Neural crest cell (in vitro differentiated cells): ENCODE data around the gene FOXG1. TPM values are rescaled to one million over a fixed set of nuclear protein-coding genes. Genes with fewer than 3 reads are reported as not detected.
A peak's percentile ranks its signal among the peaks of the same experiment; 100 is the strongest.

Experiments
- DNase-seq: peaks from one replicate; pipeline ENCODE4 v3.0.0; 2021; ENCODE audit warnings: low read depth, mixed read lengths, low spot score
- H3K27ac Mint-ChIP-seq: one replicate; pipeline ENCODE4 v1.8.0; 2021; ENCODE audit warnings: mild to moderate bottlenecking, mixed read lengths; ENCODE audit not compliant: unreplicated experiment
- H3K27me3 Mint-ChIP-seq: 2 replicates; pipeline ENCODE4 v1.8.0; 2021; ENCODE audit warnings: low read depth, mild to moderate bottlenecking, mixed read lengths
- H3K36me3 Mint-ChIP-seq: 2 replicates; pipeline ENCODE4 v1.8.0; 2021; ENCODE audit warnings: low read depth, mild to moderate bottlenecking, mixed read lengths
- H3K4me1 Mint-ChIP-seq: 2 replicates; pipeline ENCODE4 v1.8.0; 2021; ENCODE audit warnings: mixed read lengths
- H3K4me3 Mint-ChIP-seq: one replicate; pipeline ENCODE4 v1.8.0; 2021; ENCODE audit warnings: mild to moderate bottlenecking, mixed read lengths
- H3K9me3 Mint-ChIP-seq: 2 replicates; pipeline ENCODE4 v1.8.0; 2021; ENCODE audit warnings: mixed read lengths
- total RNA-seq: library from RNA; stranded (reverse); gene quantifications from 2 replicates; pipeline ENCODE4 v1.2.1, GENCODE V29; 2021
- TF ChIP-seq, protein P1 (sequence below): fragments of 200-600 bp; sonication (generic); conservative IDR thresholded peaks from 2 replicates; pipeline ENCODE4 v1.5.0; 2021; ENCODE audit warnings: antibody characterized with exemption, mild to moderate bottlenecking

The FOXG1 gene
- total RNA-seq, 1 donor from 2014 or later, result not detected

GRCh38 chr14:28780843-28781820, 14.5 kb downstream of the FOXG1 start:
- peaks cover 3% of the 10 kb centered on the region for H3K9me3 Mint-ChIP-seq
- peaks cover 100% of the 10 kb centered on the region for H3K27me3 Mint-ChIP-seq
- peaks cover 3% of the 10 kb centered on the region for H3K36me3 Mint-ChIP-seq
- DNase-seq, result no peak
- no peak overlapping the region for H3K27ac Mint-ChIP-seq
- TF ChIP-seq, protein P1, sequence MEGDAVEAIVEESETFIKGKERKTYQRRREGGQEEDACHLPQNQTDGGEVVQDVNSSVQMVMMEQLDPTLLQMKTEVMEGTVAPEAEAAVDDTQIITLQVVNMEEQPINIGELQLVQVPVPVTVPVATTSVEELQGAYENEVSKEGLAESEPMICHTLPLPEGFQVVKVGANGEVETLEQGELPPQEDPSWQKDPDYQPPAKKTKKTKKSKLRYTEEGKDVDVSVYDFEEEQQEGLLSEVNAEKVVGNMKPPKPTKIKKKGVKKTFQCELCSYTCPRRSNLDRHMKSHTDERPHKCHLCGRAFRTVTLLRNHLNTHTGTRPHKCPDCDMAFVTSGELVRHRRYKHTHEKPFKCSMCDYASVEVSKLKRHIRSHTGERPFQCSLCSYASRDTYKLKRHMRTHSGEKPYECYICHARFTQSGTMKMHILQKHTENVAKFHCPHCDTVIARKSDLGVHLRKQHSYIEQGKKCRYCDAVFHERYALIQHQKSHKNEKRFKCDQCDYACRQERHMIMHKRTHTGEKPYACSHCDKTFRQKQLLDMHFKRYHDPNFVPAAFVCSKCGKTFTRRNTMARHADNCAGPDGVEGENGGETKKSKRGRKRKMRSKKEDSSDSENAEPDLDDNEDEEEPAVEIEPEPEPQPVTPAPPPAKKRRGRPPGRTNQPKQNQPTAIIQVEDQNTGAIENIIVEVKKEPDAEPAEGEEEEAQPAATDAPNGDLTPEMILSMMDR, result no peak
- peaks cover 5% of the 10 kb centered on the region for H3K4me1 Mint-ChIP-seq
- H3K4me3 Mint-ChIP-seq, result no peak overlapping the region

GRCh38 chr14:28782301-28782700, 15.7 kb downstream of the FOXG1 start:
- TF ChIP-seq, protein P1, result no peak
- DNase-seq, result no peak
- Mint-ChIP-seq H3K36me3 (peaks cover 3% of the 10 kb centered on the region), H3K27me3 (peaks cover 100% of the 10 kb centered on the region), H3K4me3 (no peak overlapping the region), H3K27ac (no peak overlapping the region), H3K4me1 (peaks cover 5% of the 10 kb centered on the region), H3K9me3 (peaks cover 5% of the 10 kb centered on the region)

DNA sequence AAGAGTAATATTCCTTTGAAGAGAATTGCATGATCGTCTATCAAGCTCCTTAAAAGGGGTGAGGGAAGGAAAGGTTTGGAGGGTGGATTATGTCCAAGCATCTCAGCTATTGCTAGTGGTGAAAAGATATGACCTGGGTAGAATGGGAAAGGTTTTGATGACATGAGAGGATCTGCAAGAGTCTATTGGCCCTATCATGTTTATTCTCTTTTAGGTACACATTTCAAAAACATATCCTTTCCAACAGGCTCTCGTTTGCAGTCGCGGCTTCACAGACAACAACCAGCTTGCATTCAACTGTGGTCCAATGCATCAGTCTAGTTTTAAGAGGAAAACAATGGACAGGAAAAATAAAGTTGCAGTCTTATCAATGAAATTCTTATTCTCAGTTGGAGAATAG, 17.1 kb downstream of the FOXG1 start:
- Mint-ChIP-seq H3K4me3 (no peak overlapping the region), H3K27ac (no peak overlapping the region), H3K27me3 (peaks cover 99% of the 10 kb centered on the region), H3K4me1 (peaks cover 5% of the 10 kb centered on the region), H3K36me3 (peaks cover 3% of the 10 kb centered on the region), H3K9me3 (peaks cover 5% of the 10 kb centered on the region)
- TF ChIP-seq, protein P1, result no peak
- no peak for DNase-seq

DNA sequence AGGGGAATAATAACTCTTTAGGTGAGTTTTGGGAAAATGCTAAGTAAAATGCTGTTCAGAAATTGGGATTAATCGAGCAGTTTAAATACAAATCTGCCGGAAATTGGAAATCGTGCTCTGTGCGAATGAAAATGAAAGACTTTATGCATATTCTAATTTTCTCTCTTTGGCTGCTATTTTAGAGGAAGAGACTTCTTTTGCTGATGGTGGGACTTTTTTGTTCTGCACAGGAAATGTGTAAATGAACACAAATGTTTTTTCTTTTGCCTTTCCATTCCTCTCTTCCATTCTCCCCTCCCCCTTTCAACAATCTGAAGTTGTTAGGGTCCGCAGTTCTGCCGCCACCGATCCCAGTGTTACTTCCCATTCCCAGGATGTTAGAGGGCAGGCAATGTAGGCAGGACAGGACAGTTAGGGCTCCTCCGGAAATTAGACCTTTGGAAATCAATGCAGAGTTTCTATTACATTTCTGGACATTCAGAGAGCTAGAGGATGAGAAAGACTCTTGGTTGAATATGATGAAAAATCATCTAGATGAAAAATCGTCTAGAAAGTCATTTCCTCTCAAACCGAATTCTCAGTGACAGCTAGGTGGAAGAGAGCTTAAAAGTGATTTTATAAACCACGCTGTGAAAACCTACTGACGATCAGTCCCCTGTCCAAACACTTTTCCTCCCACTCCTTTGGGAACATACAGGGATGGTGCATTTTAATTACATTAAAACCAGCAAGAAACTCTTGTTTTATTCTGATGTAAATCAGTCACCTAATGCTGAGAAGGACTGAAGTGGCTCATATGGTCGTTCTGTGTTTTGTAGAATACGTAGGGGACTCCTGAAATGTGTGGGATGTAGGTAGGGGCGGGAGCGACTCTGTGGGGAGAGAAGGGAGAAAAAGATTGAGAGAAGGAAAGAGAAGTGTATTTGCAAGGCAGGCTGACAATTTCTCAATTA, 17.8 kb downstream of the FOXG1 start:
- DNase-seq, result no peak
- peaks cover 3% of the 10 kb centered on the region for H3K36me3 Mint-ChIP-seq
- peaks cover 5% of the 10 kb centered on the region for H3K4me1 Mint-ChIP-seq
- TF ChIP-seq, protein P1, result no peak
- H3K27ac Mint-ChIP-seq, result no peak overlapping the region
- peaks cover 97% of the 10 kb centered on the region for H3K27me3 Mint-ChIP-seq
- peak overlapping the region; percentile 33 for H3K4me3 Mint-ChIP-seq
- H3K9me3 Mint-ChIP-seq, result peaks cover 5% of the 10 kb centered on the region
